ENCODE measurements around the gene CD163L1. TPM values are rescaled to one million over a fixed set of nuclear protein-coding genes. Genes with fewer than 3 reads are reported as not detected.

CD163L1 gene
- total and polyA plus RNA-seq, 2 of the 8 experiments (the other 6 are each of a cell fraction or from before 2014, with no cell fraction given), result 0.11 to 0.22 TPM

- H3K79me2 ChIP-seq (ENCODE audit: control insufficient read depth in 1 of 2, insufficient read depth in 2 of 2, low read length in 2 of 2), result no peaks in the 10 kb centered on the region
- H3K79me1 ChIP-seq (ENCODE audit: low read depth, low read length), result no peaks in the 10 kb centered on the region
- FAIRE-seq (no peak), DNase-seq (ENCODE audit: low read depth in 1 of 2, low spot score in 2 of 2) (no peak)
- H3K27ac ChIP-seq (ENCODE audit: low read depth, low read length), result no peak overlapping the region
- H4K8ac ChIP-seq (ENCODE audit: extremely low read depth, insufficient read depth, low read length), result no peak overlapping the region
- POLR2A ChIA-PET (ENCODE audit: partially characterized antibody), result no interaction called here
- H3K9me3 ChIP-seq (ENCODE audit: insufficient read depth in 2 of 2, low read depth in 1 of 2, low read length in 1 of 2), result 0 out of 4 replicates have a peak, but pooled peaks cover 0 to 4% of the 10 kb centered on the region in 2 experiments
- H3K23ac ChIP-seq (ENCODE audit: insufficient read length), result no peak overlapping the region
- H3K4me2 ChIP-seq (ENCODE audit: insufficient read depth in 1 of 2, low read depth in 2 of 2, low read length in 2 of 2), result no peak overlapping the region
- WGBS, 2 experiments (ENCODE audit: extremely low coverage in 1 of 2, insufficient coverage in 1 of 2, insufficient read length in 1 of 2, insufficient replicate concordance in 2 of 2, low coverage in 1 of 2, low lambda C conversion rate in 2 of 2, missing lambda C conversion rate in 1 of 2), result 61% methylated on average over 4 of the region's 4 CpGs; no CpG with 5 or more reads in 1 of the 2 experiments
- no peak for TF ChIP-seq SIX5 (IDR thresholded peaks at IDR 0.05; ENCODE audit: low read depth, low read length)
- TF ChIP-seq BCL11A (IDR thresholded peaks at IDR 0.05; ENCODE audit: low read depth in 2 of 2, low read length in 2 of 2), result no peak
- no peak for TF ChIP-seq TBP (IDR thresholded peaks at IDR 0.05; ENCODE audit: low read depth, low read length)
- no peak for TF ChIP-seq SAP30 (IDR thresholded peaks at IDR 0.05; ENCODE audit: insufficient read depth, insufficient replicate concordance, low read length)
- H3K18ac ChIP-seq (ENCODE audit: extremely low read depth, low read length), result no peak overlapping the region
- H3K14ac ChIP-seq (ENCODE audit: insufficient read length), result no peak overlapping the region
- no peak overlapping the region for H2BK120ac ChIP-seq (replicated peaks; ENCODE audit: low read depth, low read length)
- H4K5ac ChIP-seq (ENCODE audit: insufficient read length, low read depth, low read length), result no peak overlapping the region
- H3K4ac ChIP-seq (replicated peaks; ENCODE audit: insufficient read length, low read depth, low read length), result no peak overlapping the region
- H2BK15ac ChIP-seq (ENCODE audit: low read length), result no peak overlapping the region
- H2BK5ac ChIP-seq (ENCODE audit: low read depth, low read length), result no peak overlapping the region
- no peaks in the 10 kb centered on the region for H3K36me3 ChIP-seq (ENCODE audit: control insufficient read depth in 2 of 4, insufficient read depth in 4 of 4, low read length in 3 of 4)
- no peaks in the 10 kb centered on the region for H3K27me3 ChIP-seq (replicated peaks in 1 of 4; ENCODE audit: control insufficient read depth in 3 of 4, extremely low read depth in 1 of 4, insufficient read depth in 3 of 4, low read length in 3 of 4)
- H4K91ac ChIP-seq (replicated peaks; ENCODE audit: insufficient read length, low read length), result no peak overlapping the region
- H4K20me1 ChIP-seq (replicated peaks in 1 of 2; ENCODE audit: control insufficient read depth in 1 of 2, insufficient read depth in 2 of 2, low read length in 2 of 2), result no peaks in the 10 kb centered on the region
- no peak overlapping the region for H2AK5ac ChIP-seq (ENCODE audit: low read depth, low read length)
- no peak overlapping the region for H2BK20ac ChIP-seq (ENCODE audit: low read length)
- H2BK12ac ChIP-seq (ENCODE audit: low read depth, low read length), result no peak overlapping the region
- no peaks in the 10 kb centered on the region for H3K4me1 ChIP-seq (replicated peaks in 1 of 4; ENCODE audit: control insufficient read depth in 3 of 4, insufficient read depth in 4 of 4, low read length in 3 of 4)
- H2AFZ ChIP-seq (ENCODE audit: low read length), result no peak overlapping the region
- H3K4me3 ChIP-seq (ENCODE audit: extremely low read depth in 1 of 4, insufficient read depth in 2 of 4, low read depth in 3 of 4, low read length in 4 of 4), result no peak overlapping the region
- H3K56ac ChIP-seq (replicated peaks; ENCODE audit: insufficient read length, low read depth, low read length), result no peak overlapping the region
- H3K23me2 ChIP-seq (ENCODE audit: low read depth, low read length), result no peaks in the 10 kb centered on the region
- CTCF ChIA-PET (ENCODE audit: partially characterized antibody), result no interaction called here
- no peak overlapping the region for H3K9ac ChIP-seq (replicated peaks in 1 of 4; ENCODE audit: extremely low read depth in 1 of 4, low read depth in 3 of 4, low read length in 3 of 4)
Observed at GRCh38 chr12:7485095-7485494, 41.1 kb upstream of the CD163L1 start.
